Neural cell (in vitro differentiated cells): ENCODE data around the gene ARAP2. TPM values are rescaled to one million over a fixed set of nuclear protein-coding genes. Genes with fewer than 3 reads are reported as not detected.

Source experiments
- H2AFZ ChIP-seq: fragments of 200-600, 300-800 bp; sonication (generic), shearing (Covaris generic); 2 replicates; pipeline ENCODE4 v1.6.0; 2014; ENCODE audit warnings: low read depth, mild to moderate bottlenecking, antibody characterized with exemption, low read length, moderate library complexity
- H3F3A ChIP-seq: fragments of 200-600 bp; shearing (Covaris generic); 2 replicates; pipeline ENCODE4 v1.6.1; 2016; ENCODE audit warnings: mild to moderate bottlenecking, moderate library complexity, mixed read lengths, antibody characterized with exemption, low read length; ENCODE audit not compliant: insufficient read depth, poor library complexity, severe bottlenecking
- H3K27ac ChIP-seq: fragments of 200-600, 300-800 bp; sonication (generic), shearing (Covaris generic); 2 replicates; pipeline ENCODE4 v1.5.1; 2014; ENCODE audit warnings: mild to moderate bottlenecking, low read length, moderate library complexity
- H3K27me3 ChIP-seq: fragments of 300-800, 200-600 bp; sonication (generic), shearing (Covaris generic); 2 replicates; pipeline ENCODE4 v1.6.0; 2014; ENCODE audit warnings: mild to moderate bottlenecking, low read depth, low read length, moderate library complexity; ENCODE audit not compliant: insufficient read depth
- H3K36me3 ChIP-seq: fragments of 300-800, 200-600 bp; sonication (generic), shearing (Covaris generic); 2 replicates; pipeline ENCODE4 v1.5.1; 2014; ENCODE audit warnings: mild to moderate bottlenecking, antibody characterized with exemption, low read length, moderate library complexity; ENCODE audit not compliant: insufficient read depth
- H3K4me2 ChIP-seq: fragments of 300-800, 200-600 bp; sonication (generic), shearing (Covaris generic); 2 replicates; pipeline ENCODE4 v1.6.0; 2014; ENCODE audit warnings: mild to moderate bottlenecking, low read length
- H3K4me3 ChIP-seq: fragments of 300-800, 200-600 bp; sonication (generic), shearing (Covaris generic); 2 replicates; pipeline ENCODE4 v1.5.1; 2014; ENCODE audit warnings: mild to moderate bottlenecking, low read length, moderate library complexity
- H3K79me2 ChIP-seq: fragments of 200-600 bp; shearing (Covaris generic); replicated peaks from 2 replicates; pipeline ENCODE4 v1.6.0; 2014; ENCODE audit warnings: mild to moderate bottlenecking, low read length, moderate library complexity; ENCODE audit not compliant: insufficient read depth
- H3K9ac ChIP-seq: fragments of 300-800, 200-600 bp; sonication (generic), shearing (Covaris generic); 2 replicates; pipeline ENCODE4 v1.6.1; 2016; ENCODE audit warnings: mild to moderate bottlenecking, low read length, mixed read lengths
- H3K9me2 ChIP-seq: fragments of 200-600 bp; shearing (Covaris generic); 2 replicates; pipeline ENCODE4 v1.6.1; 2016; ENCODE audit warnings: mild to moderate bottlenecking, low read length, mixed read lengths; ENCODE audit not compliant: insufficient read depth
- H3K9me3 ChIP-seq: fragments of 200-600, 300-800 bp; sonication (generic), shearing (Covaris generic); 2 replicates; pipeline ENCODE4 v1.6.1; 2016; ENCODE audit warnings: mild to moderate bottlenecking, mixed run types, low read length, moderate library complexity, mixed read lengths
- H4K20me1 ChIP-seq: fragments of 200-600 bp; shearing (Covaris generic); 2 replicates; pipeline ENCODE4 v1.6.1; 2016; ENCODE audit warnings: mild to moderate bottlenecking, mixed run types; ENCODE audit not compliant: insufficient read depth
- EP300 ChIP-seq: fragments of 450-650 bp; conservative IDR thresholded peaks from 2 replicates; pipeline ENCODE4 v1.6.1; 2014; ENCODE audit warnings: antibody characterized with exemption, mild to moderate bottlenecking, moderate library complexity; ENCODE audit not compliant: poor library complexity, severe bottlenecking
- EZH2 ChIP-seq: fragments of 200-600, 300-800 bp; shearing (Covaris generic), sonication (generic); IDR thresholded peaks from 2 replicates; pipeline ENCODE4 v1.6.1; 2014; ENCODE audit warnings: antibody characterized with exemption, low read length, borderline replicate concordance, mild to moderate bottlenecking; ENCODE audit not compliant: insufficient read depth, poor library complexity, severe bottlenecking
- MXI1 ChIP-seq: fragments of 450-650 bp; conservative IDR thresholded peaks from 2 replicates; pipeline ENCODE4 v1.6.1; 2014; ENCODE audit warnings: antibody characterized with exemption, mild to moderate bottlenecking; ENCODE audit not compliant: poor library complexity, severe bottlenecking
- POLR2AphosphoS5 ChIP-seq: IDR thresholded peaks from 2 replicates; pipeline ENCODE4 v1.6.1; 2012
- RAD21 ChIP-seq: fragments of 450-650 bp; conservative IDR thresholded peaks from 2 replicates; pipeline ENCODE4 v1.6.1; 2014; ENCODE audit warnings: antibody characterized with exemption, mild to moderate bottlenecking, moderate library complexity
- TAF1 ChIP-seq: IDR thresholded peaks from 2 replicates; pipeline ENCODE4 v1.6.1; 2012; ENCODE audit warnings: low read depth
- polyA plus RNA-seq: library from polyadenylated mRNA; depleted of rRNA; stranded (reverse); fragments of >200 nt; gene quantifications from 2 replicates; pipeline ENCODE4 v1.2.3, GENCODE V29; 2014
- TF ChIP-seq, protein P1 (sequence below): IDR thresholded peaks from 2 replicates; pipeline ENCODE4 v1.6.1; 2012; ENCODE audit warnings: borderline replicate concordance
- TF ChIP-seq, protein P2 (sequence below): fragments of 450-650 bp; IDR thresholded peaks from 2 replicates; pipeline ENCODE4 v1.5.1; 2014; ENCODE audit warnings: antibody characterized with exemption, mild to moderate bottlenecking, moderate library complexity; ENCODE audit not compliant: poor library complexity, severe bottlenecking

The ARAP2 gene
- polyA plus RNA-seq, 1 donor from 2014 or later = 2.1 TPM

DNA sequence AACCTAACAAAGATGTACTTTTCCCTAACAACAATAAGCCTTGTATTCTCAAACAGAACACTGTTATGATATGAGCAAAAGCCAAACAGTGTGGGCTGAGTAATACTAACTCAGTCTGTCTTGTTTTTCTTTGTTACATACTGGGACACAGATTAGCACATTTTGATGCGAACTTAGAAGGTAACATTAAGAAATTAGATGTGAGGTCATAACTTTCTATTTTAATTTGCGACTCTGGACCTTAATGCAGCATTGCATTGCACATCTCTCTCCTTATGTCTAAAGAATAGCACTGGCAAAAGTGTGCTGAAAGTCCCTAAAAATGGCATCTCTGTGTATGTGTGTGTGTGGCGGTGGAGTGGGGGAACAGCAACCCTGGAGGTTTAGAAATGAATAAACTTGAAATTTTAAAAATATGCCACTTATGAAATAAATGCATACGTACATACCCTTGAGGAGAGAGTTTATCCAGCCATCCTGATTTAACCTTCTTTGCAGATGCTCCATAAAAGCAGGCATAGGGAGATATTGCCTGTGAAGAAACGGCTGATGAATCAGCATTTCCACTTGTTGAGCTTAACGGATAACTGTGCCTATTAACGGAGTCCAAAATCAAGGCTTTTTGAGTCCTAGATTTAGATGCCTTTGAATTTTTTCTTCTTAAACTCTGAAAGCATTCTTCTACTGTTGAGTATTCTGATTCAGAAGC, 34.2 kb downstream of the ARAP2 start:
- Histone ChIP-seq H3K27ac (no peak overlapping the region), H3K9me3 (no peaks in the 10 kb centered on the region), H3K4me3 (no peak overlapping the region), H2AFZ (no peak overlapping the region), H3K9ac (no peak overlapping the region), H3K4me2 (no peak overlapping the region), H3F3A (no peaks in the 10 kb centered on the region), H3K9me2 (no peaks in the 10 kb centered on the region), H3K36me3 (no peaks in the 10 kb centered on the region), H3K79me2 (no peaks in the 10 kb centered on the region), H4K20me1 (no peaks in the 10 kb centered on the region), H3K27me3 (no peaks in the 10 kb centered on the region)
- TF ChIP-seq EZH2 = no peak

DNA sequence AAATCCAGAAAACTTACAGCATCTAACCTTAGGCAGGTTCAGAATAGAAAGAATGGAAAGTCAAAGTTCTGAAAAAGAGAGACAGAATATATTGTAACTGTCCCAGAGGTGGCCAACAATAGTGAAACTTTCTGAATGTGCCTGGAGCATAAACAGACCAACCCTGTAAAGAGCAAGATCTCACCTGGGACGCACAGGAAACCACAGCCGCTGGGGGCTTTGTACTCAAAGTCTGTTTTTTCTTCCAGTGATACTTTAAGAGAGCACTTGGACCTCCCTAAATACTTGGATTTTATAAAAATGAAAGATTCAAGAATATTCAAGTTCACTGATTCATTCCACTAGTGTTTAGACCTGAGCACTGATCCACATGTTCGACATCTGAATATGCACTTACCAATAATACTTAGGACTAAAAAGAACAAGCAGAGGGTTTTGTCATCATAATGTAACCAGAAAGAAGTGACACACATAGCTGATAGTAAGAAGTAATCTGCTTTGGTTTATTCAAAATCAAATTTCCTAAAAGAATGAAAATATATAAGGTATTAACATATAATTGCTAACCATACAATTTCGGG, 35.3 kb downstream of the ARAP2 start:
- H3K9ac ChIP-seq = no peak overlapping the region
- H3F3A ChIP-seq = no peaks in the 10 kb centered on the region
- H3K4me2 ChIP-seq = no peak overlapping the region
- no peaks in the 10 kb centered on the region for H3K27me3 ChIP-seq
- H3K9me2 ChIP-seq = no peaks in the 10 kb centered on the region
- no peaks in the 10 kb centered on the region for H3K9me3 ChIP-seq
- no peak for TF ChIP-seq EZH2
- no peak for TF ChIP-seq EP300
- TF ChIP-seq, protein P1, sequence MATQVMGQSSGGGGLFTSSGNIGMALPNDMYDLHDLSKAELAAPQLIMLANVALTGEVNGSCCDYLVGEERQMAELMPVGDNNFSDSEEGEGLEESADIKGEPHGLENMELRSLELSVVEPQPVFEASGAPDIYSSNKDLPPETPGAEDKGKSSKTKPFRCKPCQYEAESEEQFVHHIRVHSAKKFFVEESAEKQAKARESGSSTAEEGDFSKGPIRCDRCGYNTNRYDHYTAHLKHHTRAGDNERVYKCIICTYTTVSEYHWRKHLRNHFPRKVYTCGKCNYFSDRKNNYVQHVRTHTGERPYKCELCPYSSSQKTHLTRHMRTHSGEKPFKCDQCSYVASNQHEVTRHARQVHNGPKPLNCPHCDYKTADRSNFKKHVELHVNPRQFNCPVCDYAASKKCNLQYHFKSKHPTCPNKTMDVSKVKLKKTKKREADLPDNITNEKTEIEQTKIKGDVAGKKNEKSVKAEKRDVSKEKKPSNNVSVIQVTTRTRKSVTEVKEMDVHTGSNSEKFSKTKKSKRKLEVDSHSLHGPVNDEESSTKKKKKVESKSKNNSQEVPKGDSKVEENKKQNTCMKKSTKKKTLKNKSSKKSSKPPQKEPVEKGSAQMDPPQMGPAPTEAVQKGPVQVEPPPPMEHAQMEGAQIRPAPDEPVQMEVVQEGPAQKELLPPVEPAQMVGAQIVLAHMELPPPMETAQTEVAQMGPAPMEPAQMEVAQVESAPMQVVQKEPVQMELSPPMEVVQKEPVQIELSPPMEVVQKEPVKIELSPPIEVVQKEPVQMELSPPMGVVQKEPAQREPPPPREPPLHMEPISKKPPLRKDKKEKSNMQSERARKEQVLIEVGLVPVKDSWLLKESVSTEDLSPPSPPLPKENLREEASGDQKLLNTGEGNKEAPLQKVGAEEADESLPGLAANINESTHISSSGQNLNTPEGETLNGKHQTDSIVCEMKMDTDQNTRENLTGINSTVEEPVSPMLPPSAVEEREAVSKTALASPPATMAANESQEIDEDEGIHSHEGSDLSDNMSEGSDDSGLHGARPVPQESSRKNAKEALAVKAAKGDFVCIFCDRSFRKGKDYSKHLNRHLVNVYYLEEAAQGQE = no peak
- no peak for TF ChIP-seq RAD21
- TF ChIP-seq, protein P2, sequence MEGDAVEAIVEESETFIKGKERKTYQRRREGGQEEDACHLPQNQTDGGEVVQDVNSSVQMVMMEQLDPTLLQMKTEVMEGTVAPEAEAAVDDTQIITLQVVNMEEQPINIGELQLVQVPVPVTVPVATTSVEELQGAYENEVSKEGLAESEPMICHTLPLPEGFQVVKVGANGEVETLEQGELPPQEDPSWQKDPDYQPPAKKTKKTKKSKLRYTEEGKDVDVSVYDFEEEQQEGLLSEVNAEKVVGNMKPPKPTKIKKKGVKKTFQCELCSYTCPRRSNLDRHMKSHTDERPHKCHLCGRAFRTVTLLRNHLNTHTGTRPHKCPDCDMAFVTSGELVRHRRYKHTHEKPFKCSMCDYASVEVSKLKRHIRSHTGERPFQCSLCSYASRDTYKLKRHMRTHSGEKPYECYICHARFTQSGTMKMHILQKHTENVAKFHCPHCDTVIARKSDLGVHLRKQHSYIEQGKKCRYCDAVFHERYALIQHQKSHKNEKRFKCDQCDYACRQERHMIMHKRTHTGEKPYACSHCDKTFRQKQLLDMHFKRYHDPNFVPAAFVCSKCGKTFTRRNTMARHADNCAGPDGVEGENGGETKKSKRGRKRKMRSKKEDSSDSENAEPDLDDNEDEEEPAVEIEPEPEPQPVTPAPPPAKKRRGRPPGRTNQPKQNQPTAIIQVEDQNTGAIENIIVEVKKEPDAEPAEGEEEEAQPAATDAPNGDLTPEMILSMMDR = no peak
- no peaks in the 10 kb centered on the region for H3K79me2 ChIP-seq
- no peaks in the 10 kb centered on the region for H3K36me3 ChIP-seq
- no peaks in the 10 kb centered on the region for H4K20me1 ChIP-seq
- no peak overlapping the region for H3K27ac ChIP-seq
- H3K4me3 ChIP-seq = no peak overlapping the region
- H2AFZ ChIP-seq = no peak overlapping the region

DNA sequence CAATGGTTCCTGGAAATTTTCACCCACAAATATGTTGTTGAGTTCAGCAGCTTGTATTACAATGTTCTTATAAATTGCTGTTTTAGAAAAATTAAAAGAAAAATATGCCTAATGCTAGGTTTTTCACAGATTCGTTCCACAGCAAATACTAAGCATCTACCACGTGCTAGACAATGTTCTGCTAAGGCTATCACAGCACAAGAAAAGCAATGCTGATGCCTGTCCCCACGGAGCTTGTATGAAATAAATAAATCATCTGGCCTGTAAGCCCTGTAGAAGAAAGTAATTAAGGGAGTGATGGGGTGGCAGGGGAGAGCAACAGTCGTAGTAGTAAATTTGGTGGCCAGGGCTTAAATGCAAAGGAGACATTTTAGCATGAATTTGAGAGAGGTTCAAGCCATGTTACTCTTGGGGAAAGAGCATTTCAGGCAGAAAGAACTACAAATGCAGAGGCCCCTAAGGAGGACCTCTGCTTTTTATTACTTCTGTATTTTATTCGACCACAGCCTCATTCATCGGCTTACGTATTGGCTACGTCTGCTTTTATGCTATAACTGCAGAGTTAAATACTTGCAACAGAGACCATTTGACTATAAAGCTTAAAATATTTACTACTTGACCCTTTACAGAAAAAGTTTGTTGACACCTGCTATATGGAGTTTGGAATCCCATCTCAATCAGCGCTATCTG, 36.3 kb downstream of the ARAP2 start:
- Histone ChIP-seq H4K20me1 (no peaks in the 10 kb centered on the region), H3K36me3 (no peaks in the 10 kb centered on the region), H3K4me3 (no peak overlapping the region), H3K4me2 (no peak overlapping the region), H2AFZ (no peak overlapping the region), H3K9me2 (no peaks in the 10 kb centered on the region), H3F3A (no peaks in the 10 kb centered on the region), H3K27ac (no peak overlapping the region), H3K9me3 (no peaks in the 10 kb centered on the region), H3K27me3 (no peaks in the 10 kb centered on the region), H3K79me2 (no peaks in the 10 kb centered on the region), H3K9ac (no peak overlapping the region)
- TF ChIP-seq EP300 = no peak
- no peak for TF ChIP-seq MXI1
- TF ChIP-seq, protein P2 = no peak
- no peak for TF ChIP-seq EZH2
- TF ChIP-seq RAD21 = no peak
- TF ChIP-seq, protein P1 = no peak
- TF ChIP-seq POLR2AphosphoS5 = no peak
- TF ChIP-seq TAF1 = no peak
